ENCODE measurements around the gene PDCD1LG2. TPM values are rescaled to one million over a fixed set of nuclear protein-coding genes. Genes with fewer than 3 reads are reported as not detected.

PDCD1LG2 gene
- total and polyA plus RNA-seq, 2 of the 8 experiments (the other 6 are each of a cell fraction or from before 2014, with no cell fraction given) = not detected

GRCh38 chr9:5596173-5596572 is 85.8 kb downstream of the PDCD1LG2 start:
- H3K36me3 ChIP-seq (ENCODE audit: control insufficient read depth in 2 of 4, insufficient read depth in 4 of 4, low read length in 3 of 4) = no peaks in the 10 kb centered on the region
- FAIRE-seq = no peak
- H3K4me3 ChIP-seq (ENCODE audit: extremely low read depth in 1 of 4, insufficient read depth in 2 of 4, low read depth in 3 of 4, low read length in 4 of 4) = no peak overlapping the region
- H3K9ac ChIP-seq (replicated peaks in 1 of 4; ENCODE audit: extremely low read depth in 1 of 4, low read depth in 3 of 4, low read length in 3 of 4) = no peak overlapping the region
- 89% methylated on average over 2 of the region's 2 CpGs; no CpG with 5 or more reads in 1 of the 2 experiments for WGBS, 2 experiments (ENCODE audit: extremely low coverage in 1 of 2, insufficient coverage in 1 of 2, insufficient read length in 1 of 2, insufficient replicate concordance in 2 of 2, low coverage in 1 of 2, low lambda C conversion rate in 2 of 2, missing lambda C conversion rate in 1 of 2)
- H3K27me3 ChIP-seq (replicated peaks in 1 of 4; ENCODE audit: control insufficient read depth in 3 of 4, extremely low read depth in 1 of 4, insufficient read depth in 3 of 4, low read length in 3 of 4) = no peaks in the 10 kb centered on the region
- no peak overlapping the region for H4K8ac ChIP-seq (ENCODE audit: extremely low read depth, insufficient read depth, low read length)
- H3K14ac ChIP-seq (ENCODE audit: insufficient read length) = no peak overlapping the region
- no peak overlapping the region for H2BK120ac ChIP-seq (replicated peaks; ENCODE audit: low read depth, low read length)
- DNase-seq (ENCODE audit: low read depth in 1 of 2, low spot score in 2 of 2) = no peak
- no peaks in the 10 kb centered on the region for H4K20me1 ChIP-seq (replicated peaks in 1 of 2; ENCODE audit: control insufficient read depth in 1 of 2, insufficient read depth in 2 of 2, low read length in 2 of 2)
- H3K4ac ChIP-seq (replicated peaks; ENCODE audit: insufficient read length, low read depth, low read length) = no peak overlapping the region
- ChIA-PET POLR2A (ENCODE audit: partially characterized antibody) (no interaction called here), CTCF (ENCODE audit: partially characterized antibody) (interaction anchor here (0.7 to 1.5 kb wide), 5 partner anchors 8 to 837 kb away, joined by 3 to 5 read pairs (median 3); partner anchors contain the start of gene CD274)
- no peak overlapping the region for H4K5ac ChIP-seq (ENCODE audit: insufficient read length, low read depth, low read length)
- no peak overlapping the region for H2BK20ac ChIP-seq (ENCODE audit: low read length)
- H3K27ac ChIP-seq (ENCODE audit: low read depth, low read length) = no peak overlapping the region
- no peak overlapping the region for H2AK5ac ChIP-seq (ENCODE audit: low read depth, low read length)
- H3K79me1 ChIP-seq (ENCODE audit: low read depth, low read length) = no peaks in the 10 kb centered on the region
- H2BK12ac ChIP-seq (ENCODE audit: low read depth, low read length) = no peak overlapping the region
- no peak overlapping the region for H3K56ac ChIP-seq (replicated peaks; ENCODE audit: insufficient read length, low read depth, low read length)
- H3K23ac ChIP-seq (ENCODE audit: insufficient read length) = no peak overlapping the region
- no peak overlapping the region for H3K18ac ChIP-seq (ENCODE audit: extremely low read depth, low read length)
- H3K9me3 ChIP-seq (ENCODE audit: insufficient read depth in 2 of 2, low read depth in 1 of 2, low read length in 1 of 2) = no peaks in the 10 kb centered on the region
- no peak overlapping the region for H3K4me2 ChIP-seq (ENCODE audit: insufficient read depth in 1 of 2, low read depth in 2 of 2, low read length in 2 of 2)
- no peaks in the 10 kb centered on the region for H3K4me1 ChIP-seq (replicated peaks in 1 of 4; ENCODE audit: control insufficient read depth in 3 of 4, insufficient read depth in 4 of 4, low read length in 3 of 4)
- no peak overlapping the region for H4K91ac ChIP-seq (replicated peaks; ENCODE audit: insufficient read length, low read length)
- H2AFZ ChIP-seq (ENCODE audit: low read length) = no peak overlapping the region
- no peaks in the 10 kb centered on the region for H3K79me2 ChIP-seq (ENCODE audit: control insufficient read depth in 1 of 2, insufficient read depth in 2 of 2, low read length in 2 of 2)
- no peaks in the 10 kb centered on the region for H3K23me2 ChIP-seq (ENCODE audit: low read depth, low read length)
- no peak overlapping the region for H2BK5ac ChIP-seq (ENCODE audit: low read depth, low read length)
- no peak overlapping the region for H2BK15ac ChIP-seq (ENCODE audit: low read length)
- no peak for TF ChIP-seq EGR1 (IDR thresholded peaks at IDR 0.05; ENCODE audit: borderline replicate concordance, low read depth, low read length)
- TF ChIP-seq ASH2L (IDR thresholded peaks at IDR 0.05; ENCODE audit: low read length) = no peak
- TF ChIP-seq POU5F1 (IDR thresholded peaks at IDR 0.05; ENCODE audit: low read depth, low read length) = no peak
- TF ChIP-seq SIX5 (IDR thresholded peaks at IDR 0.05; ENCODE audit: low read depth, low read length) = no peak
- TF ChIP-seq CBX5 (IDR thresholded peaks at IDR 0.05; ENCODE audit: low read depth, low read length) = no peak
- no peak for TF ChIP-seq SAP30 (IDR thresholded peaks at IDR 0.05; ENCODE audit: insufficient read depth, insufficient replicate concordance, low read length)
- no peak for TF ChIP-seq POLR2AphosphoS5 (IDR thresholded peaks at IDR 0.05; ENCODE audit: low read depth, low read length)
- TF ChIP-seq GTF2F1 (IDR thresholded peaks at IDR 0.05; ENCODE audit: borderline replicate concordance, low read depth, low read length) = no peak
- TF ChIP-seq SP1 (IDR thresholded peaks at IDR 0.05; ENCODE audit: low read depth, low read length) = no peak
- no peak for TF ChIP-seq KDM5A (IDR thresholded peaks at IDR 0.05; ENCODE audit: low read length)
- no peak for TF ChIP-seq RXRA (IDR thresholded peaks at IDR 0.05; ENCODE audit: insufficient read depth, low read depth, low read length)
- no peak for TF ChIP-seq BRCA1 (IDR thresholded peaks at IDR 0.05; ENCODE audit: low read depth, low read length)
